Measurements from ENCODE around the gene CHAF1B.

DNA sequence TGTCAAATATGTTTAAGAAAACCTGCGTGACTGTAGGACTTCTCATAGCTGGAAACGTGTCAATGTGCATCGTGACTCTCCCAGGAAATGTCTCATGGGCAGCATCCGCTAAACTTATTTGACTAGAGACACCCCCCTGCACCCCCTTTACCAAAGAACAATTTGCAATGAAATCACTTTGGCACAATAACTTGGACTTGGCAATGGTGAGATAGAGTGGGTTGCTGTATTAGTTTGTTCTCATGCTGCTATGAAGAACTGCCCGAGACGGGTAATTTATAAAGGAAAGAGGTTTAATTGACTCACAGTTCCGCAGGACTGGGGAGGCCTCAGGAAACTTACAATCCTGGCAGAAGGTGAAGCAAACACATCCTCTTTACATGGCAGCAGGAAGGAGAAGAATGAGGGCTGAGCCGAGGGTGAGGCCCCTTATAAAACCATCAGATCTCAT, 80.9 kb downstream of the CHAF1B start:
- TF ChIP-seq EZH2phosphoT487 (IDR thresholded peaks at IDR 0.05; ENCODE audit: insufficient read depth, low read depth) (no peak), EZH2 (IDR thresholded peaks at IDR 0.05; ENCODE audit: insufficient read depth, poor library complexity, severe bottlenecking) (no peak)

All from GM23248 (cell line).